CD4-positive, alpha-beta T cell treated with Interleukin-10 for 1 hour (primary cell): ENCODE results near the gene WNT9B.
A peak's percentile ranks its signal among the peaks of the same experiment; 100 is the strongest.

ENCODE experiments used
- DNase-seq: peaks from one replicate; pipeline ENCODE4 v3.0.0-alpha.2; 2020

The WNT9B gene

DNA sequence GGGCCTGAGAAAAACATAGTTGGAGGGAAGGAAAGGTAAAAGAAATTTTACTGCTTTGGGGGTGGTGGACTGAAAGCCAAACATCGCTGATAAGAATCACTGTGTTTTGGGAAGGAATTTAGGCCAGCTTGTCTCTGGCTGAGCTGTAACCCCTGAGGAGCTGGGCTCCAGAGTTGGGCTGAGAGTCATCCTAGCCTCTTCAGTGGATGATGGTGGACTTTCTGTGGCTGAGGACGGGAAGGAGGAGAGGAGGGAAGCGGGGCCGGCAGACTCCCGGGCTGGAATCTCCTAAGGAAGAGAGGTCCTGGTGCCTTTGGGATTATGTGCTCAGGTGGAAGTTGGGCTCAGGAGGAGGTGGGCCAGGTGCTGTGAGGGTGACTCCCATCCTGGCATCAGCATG, 8.6 kb downstream of the WNT9B start:
- DNase-seq, result no peak

- no peak for DNase-seq
Measured at GRCh38 chr17:46862949-46863348, 11.6 kb downstream of the WNT9B start.

DNA sequence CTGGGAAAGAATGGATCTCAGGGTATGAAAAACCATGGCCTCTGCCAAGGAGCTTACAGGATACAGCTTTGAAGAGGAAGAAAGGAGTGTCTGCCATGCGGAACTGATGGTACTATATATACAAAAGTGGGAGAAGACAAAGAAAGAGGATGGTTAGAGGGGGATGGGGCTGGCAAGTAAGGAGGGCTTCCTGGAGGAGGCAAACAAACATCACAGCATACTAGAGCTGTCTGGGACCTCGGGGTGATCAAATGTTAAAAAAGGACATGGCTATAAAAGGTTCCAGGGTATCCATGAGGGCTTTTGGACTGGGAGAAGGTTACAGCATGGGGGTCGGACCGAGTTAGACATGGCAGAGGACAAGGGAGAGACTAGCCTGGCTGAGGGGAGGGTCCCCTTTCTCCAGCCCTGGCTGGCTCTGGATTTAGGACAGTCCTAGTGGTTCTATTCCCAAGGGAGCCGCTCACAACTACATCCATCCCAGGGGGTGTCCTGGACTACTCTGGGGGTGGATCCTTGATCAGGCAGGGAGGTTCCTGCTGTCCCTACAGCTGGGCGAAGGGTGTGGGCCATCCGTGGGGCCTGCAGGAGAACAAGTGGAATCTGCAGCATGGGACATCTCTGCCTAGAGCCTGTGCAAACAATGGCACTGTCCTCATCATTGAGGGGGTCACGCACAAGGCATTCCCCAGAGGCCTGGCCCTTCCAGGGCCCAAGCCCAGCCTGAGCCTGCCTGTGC, 12.2 kb downstream of the WNT9B start:
- no peak for DNase-seq

DNA sequence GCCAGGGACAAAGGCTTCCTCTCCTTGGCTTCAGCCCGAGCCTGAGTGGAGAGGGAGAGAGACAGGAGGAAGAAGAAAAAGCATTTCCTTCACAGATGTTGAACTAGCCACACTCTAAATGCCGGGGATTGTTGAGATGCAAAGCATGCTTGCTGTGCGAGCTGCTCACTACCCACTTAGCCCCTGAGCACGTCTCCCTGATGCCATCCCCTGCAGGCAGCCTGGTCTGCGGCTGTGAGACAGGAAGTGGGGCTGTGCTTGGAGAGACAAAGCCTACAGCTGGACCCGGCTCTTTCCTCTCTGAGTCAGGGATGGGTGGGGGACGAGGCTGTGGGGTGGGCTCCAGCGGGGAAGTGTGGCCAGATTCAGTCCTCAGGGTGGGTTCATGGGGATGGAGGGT, 13.7 kb downstream of the WNT9B start:
- DNase-seq, result no peak

DNA sequence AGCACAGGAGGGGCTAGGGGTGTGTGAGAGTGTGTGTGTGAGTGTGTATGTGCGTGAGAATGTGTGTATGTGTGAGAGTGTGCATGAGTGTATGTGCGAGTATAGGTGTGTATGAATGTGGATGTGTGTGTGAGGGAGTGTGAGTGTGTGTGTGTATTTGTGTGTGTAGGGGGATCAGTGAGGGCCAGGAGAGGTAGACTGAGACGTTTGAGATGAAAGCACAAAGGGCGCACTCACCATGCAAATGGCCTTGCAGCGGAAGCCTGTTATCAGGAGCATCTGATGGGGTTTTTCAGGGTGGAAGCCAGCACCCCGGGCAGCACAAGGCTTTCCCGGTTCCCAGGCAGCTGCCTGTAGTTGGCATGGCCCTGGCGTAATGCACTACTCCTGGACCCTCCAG, 14.9 kb downstream of the WNT9B start:
- DNase-seq, result no peak

- DNase-seq, result no peak
Measured at GRCh38 chr17:46866747-46867146, 15.4 kb downstream of the WNT9B start.

DNA sequence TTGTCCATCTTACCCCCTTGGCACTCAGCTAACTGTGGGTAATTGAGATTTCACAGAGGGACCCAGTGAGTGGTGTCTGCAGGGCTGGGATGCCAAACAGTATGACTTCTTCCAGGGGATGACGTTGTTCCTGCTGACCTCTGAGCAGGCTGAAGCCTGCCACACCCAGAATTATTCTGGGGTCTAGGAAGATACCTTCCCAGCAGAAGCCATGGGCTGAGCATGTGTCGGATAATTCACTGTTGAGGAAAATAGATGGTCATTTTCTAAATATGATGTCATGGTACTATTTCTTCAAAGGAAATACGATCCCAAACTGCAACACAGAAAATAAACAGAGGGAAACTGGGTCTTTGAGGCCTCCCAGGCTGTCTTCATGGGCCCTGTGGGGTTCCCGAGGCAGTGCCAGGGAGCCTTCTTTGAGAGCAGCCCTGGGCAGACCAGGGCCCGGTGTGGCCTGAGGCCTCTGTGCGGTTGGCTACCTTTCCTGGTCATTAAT, 17.4 kb downstream of the WNT9B start:
- no peak for DNase-seq

GRCh38 chr17:46869296-46869695, 17.9 kb downstream of the WNT9B start:
- no peak for DNase-seq

DNA sequence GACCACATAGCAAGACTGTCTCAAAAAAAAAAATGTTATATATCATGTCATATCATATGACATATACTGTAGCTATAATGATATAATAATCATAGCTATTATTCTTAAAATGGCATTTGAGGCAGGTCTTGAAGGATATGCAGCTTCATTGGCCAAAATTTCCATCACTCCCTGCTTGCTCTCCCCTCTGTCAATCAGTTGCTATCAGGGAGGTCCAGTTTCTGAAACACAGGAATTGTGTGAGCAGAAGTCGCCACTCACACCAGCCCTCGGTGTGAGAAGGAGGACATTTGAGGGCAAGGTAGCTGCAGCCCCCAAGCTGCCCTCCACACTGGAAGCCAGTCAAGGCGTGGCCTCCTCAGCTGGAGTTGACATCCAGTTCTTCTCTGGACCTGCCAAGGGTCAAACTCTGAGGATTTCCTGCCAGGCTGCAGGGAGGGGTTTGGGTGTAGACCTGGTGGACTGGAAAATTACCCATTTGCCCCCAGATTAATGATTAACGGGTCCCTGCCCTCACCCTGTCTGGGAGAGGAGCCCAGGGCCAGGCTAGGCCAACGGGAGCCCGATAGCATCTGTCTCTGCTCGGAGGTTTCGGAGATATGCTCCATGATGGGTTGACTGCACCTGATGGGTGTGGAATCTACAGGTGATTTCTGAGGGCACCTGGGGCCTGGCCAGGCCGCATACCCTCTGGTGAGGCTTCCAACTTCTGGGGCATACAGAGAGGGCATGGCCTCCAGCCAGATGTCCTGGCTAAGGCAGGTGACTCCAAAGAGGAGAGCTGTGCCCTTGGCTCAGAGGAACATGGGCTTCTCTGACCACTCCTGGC, 18.8 kb downstream of the WNT9B start:
- DNase-seq, result no peak

- DNase-seq, result no peak
Measured at GRCh38 chr17:46872421-46872820, 21.0 kb downstream of the WNT9B start.

- no peak for DNase-seq
Measured at GRCh38 chr17:46873941-46874645, 22.7 kb downstream of the WNT9B start.

- no peak for DNase-seq
Measured at GRCh38 chr17:46874906-46875305, 23.5 kb downstream of the WNT9B start.

DNA sequence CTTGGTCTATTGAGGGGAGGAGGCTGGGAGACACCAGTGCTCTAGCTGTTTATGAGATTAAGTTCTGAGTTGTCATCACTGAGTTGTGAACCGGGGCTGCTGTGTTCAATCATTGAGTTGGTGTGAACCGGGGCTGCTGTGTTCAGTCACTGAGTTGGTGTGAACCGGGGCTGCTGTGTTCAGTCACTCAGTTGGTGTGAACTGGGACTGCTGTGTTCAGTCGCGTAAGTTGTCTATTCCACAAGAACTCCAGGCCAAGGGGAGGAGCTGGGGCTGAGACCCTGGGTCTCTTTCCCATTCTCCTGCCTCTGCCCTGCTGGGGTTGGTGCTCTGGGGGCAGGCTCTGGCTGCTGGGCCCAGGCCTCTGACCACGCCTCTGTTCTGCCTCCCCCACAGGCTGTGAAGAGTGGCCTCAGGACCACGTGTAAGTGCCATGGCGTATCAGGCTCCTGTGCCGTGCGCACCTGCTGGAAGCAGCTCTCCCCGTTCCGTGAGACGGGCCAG, 24.5 kb downstream of the WNT9B start:
- DNase-seq, result no peak

- no peak for DNase-seq
Measured at GRCh38 chr17:46876353-46876887, 25.0 kb downstream of the WNT9B start.

GRCh38 chr17:46876926-46877325, 25.5 kb downstream of the WNT9B start:
- DNase-seq, result no peak

DNA sequence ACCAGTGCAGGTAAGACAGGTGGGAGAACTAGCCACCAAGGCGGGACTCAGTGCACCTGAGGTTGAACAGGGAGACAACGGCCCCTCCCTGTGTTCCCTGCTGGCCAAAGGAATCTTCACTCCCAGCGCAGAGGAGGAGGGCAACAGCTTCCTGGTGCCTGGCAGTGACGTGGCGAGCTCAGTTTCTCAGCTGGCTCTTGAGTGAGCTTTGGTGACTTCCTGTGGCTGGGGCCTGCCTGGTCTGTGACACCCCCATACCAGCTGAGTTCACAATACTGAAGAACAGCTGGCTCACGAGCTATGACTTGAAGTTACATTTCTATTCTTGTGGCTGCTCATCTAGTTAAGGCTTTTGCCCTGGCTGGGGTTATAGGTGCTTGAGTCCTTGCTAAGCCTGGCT, 26.1 kb downstream of the WNT9B start:
- peak; percentile 2 for DNase-seq

DNA sequence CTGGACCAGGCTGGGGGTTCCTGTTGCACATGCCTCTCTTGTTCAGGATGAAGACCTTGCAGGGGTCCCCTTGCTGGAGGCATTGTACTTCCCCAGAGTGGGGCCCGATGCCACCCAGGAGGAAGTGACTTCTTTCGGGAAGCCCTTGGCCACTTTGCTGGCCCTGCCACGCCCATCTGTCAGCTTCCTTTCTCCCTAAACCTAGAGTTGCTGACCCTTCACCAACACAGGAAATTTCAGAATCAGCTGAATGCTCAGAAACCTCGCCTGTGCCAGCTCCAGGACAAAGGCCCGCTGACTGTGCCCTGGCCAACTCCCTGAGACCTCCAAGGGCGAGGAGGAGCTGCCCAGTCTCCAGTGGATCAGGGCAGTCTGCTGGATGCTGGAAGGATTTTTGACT, 26.7 kb downstream of the WNT9B start:
- no peak for DNase-seq

DNA sequence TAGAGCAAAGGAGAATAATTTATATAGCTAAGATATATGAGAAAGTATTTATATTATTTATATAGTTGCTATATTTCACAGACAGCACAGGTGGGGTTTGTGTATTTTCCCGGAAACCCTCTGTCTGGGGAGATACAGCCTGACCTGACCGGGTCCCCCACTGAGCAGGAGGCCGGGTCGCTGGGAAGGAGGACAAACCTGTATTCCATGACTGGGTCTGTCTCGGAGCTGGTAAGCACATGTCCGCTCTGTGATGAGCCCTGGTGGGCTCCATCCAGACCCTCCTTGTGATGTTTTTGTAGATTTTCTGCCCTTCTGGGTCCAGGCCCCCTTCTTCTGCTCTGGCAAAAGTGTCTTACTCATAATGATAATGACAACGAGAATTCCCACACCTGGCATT, 27.7 kb downstream of the WNT9B start:
- DNase-seq, result no peak

DNA sequence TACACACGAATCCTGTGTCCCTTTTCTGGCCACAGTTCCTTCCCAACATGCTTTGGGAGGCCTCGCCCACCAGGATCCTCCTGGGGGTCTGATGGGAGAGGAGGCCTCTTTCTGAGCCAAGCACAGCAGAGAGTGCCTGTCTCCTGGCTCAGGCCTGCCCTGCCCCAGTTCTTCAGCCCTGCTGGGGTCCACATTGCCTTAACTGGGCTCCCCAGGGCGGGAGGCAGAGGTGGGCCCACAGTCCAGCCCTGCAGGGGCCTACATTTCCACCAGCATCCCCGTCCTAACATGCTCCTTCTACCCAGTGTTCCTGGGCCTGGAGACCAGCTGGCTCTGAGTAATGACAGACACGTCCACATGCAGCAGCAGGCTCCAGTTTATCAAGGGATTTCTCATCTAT, 29.6 kb downstream of the WNT9B start:
- DNase-seq, result no peak

DNA sequence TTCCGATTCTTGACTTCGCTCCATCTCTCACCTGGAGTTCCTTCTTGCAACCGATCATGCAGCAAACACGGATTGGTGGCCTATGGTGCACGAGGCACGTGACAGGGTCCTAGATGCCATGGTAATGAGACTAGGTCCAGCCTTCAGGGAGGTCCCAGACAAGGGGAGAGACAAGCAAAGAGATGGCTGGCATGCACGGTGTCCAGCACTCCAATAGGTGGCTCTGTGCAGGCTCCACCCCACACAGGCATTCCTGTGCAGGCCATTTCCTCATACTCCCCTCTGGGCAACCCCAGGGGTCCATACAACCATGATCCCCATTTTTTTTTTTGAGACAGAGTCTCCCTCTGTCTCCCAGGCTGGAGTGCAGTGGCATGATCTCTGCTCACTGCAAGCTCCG, 31.3 kb downstream of the WNT9B start:
- no peak for DNase-seq

GRCh38 chr17:46883871-46884520, 32.6 kb downstream of the WNT9B start:
- no peak for DNase-seq

- no peak for DNase-seq
Measured at GRCh38 chr17:46884552-46884951, 33.2 kb downstream of the WNT9B start.
